Activated CD8-positive, alpha-beta memory T cell treated with anti-CD3 and anti-CD28 coated beads for 4 hours (primary cell): Measurements from ENCODE around the gene PRDM16.

Source experiments
- DNase-seq, 2 donors: peaks; one replicate each; pipeline ENCODE4 v3.0.0-alpha.2; 2020; ENCODE audit warnings: low read depth in 2 of 2

Gene PRDM16

DNA sequence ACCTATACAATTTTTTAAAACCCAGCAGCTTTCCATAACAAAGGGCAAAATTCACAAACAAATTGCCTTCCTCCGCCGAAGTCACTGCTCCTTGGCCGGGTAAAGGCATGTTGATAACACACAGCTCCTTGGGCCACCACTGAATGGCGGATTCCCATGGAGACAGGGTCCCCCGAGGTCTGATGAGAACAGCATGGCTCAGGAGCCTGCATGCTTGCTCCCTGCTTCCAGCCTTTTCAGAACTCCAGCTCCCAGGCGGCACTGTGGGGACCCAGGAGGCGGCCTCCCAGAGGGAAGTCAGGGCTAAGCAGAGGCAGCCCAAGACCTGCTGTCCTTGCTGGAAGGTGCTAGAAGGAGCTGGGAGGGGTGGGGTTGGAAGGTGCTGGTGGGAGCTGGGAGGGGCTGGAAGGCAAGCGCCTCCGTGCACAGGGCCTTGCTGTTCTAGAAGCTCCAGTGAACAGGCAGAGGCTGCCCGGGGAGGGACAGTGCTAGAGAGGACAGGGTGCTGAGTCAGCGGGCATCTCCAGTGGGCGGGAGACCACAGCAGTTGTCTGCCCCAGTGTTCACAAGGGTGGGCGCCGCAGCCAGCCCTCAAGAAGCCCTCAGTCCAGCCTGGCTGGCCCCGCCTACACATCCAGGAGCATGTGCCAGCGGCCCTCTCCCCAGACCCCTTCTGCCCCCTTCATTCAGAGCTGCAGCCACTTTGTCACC is 35.1 kb downstream of the PRDM16 start:
- DNase-seq: no peak

DNA sequence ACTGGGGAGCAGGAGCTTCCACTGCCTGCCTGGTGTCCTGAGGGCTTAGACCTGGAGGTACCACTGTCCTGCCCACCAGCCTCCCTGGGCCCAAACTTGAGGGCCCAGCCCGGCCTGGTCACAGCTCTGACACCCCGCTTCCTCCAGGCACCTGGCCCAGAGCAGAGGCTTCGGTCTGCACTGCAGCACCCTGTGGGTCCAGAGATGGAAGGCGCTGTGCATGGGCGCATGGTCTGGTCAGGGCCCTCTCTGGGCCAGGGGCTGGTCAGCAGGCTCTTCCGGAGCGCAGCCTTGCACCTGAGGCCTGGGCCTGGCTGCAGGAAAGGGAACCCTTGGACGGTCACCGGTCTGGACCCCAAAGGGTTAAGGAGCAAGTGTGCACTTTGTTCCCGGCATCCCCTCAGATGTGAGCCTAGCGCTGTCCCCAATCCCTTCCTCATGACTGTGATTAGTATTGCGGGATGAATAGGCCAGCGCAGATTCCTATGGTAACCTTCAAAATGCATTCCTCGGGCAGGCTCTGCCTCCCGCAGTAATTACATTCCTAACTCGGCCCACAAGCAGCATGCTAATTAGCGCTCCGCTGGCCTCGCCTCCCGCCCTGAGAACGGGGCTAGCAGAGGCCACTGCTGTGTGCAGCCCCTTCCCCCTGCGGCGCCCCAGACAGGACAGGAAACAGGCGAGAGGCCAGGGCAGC is 36.3 kb downstream of the PRDM16 start:
- DNase-seq: no peak

GRCh38 chr1:3106216-3106615 is 37.2 kb downstream of the PRDM16 start:
- DNase-seq: no peak

- DNase-seq: no peak
These were observed 38.2 kb downstream of the PRDM16 start for GRCh38 chr1:3107201-3107600.

DNA sequence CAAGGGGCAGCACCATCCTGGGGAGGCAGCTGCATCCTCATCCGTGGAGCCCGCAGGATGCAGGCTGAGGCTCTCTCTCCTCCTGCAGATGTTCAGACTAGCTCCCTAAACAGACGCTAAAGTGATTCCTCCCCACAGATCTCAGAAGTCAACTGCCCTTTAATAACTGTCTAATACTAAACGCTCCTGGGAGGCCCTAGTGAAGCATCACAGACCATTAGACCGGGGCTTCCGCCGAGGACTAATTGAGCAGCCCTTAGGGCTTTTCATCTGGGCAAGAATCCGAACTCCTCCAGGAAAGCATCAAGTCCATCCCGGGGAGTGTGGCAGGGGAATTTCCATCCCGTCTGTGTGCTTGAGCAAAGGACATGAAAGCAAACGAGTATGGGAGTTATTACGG is 40.4 kb downstream of the PRDM16 start:
- DNase-seq: no peak

DNA sequence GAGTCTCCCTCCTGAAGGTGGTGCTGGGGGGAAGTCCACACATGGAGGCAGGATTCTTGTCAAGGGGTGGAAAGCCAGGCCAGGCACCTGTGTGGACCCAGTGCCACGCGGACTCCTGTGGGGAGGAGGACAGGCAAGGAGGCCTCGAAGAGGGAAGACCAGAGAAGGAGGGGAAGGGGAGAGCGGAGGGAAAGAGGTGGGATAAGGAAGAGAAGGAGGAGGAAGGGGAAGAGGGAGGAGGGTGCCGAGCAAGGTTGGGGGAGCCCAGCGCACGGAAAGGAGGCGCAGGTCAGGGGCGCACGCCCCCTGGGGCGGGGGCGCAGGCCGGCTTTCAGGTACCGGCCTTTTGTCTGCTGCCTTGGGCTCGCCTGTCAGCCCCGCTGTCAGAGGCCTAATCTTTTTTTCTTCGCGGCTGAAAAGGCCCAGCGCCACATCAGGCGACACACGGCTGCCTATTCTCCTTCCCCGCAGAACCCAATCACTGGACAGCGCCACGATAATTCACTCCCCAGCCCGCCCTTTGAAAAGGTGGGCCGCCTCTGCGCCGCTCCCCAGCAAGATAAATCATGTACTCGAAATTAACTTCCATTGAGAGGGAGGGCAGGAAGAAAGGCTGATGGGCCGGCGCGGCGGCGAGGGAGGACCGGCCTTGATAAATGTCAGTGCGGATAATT is 42.5 kb downstream of the PRDM16 start:
- DNase-seq: no peak

DNA sequence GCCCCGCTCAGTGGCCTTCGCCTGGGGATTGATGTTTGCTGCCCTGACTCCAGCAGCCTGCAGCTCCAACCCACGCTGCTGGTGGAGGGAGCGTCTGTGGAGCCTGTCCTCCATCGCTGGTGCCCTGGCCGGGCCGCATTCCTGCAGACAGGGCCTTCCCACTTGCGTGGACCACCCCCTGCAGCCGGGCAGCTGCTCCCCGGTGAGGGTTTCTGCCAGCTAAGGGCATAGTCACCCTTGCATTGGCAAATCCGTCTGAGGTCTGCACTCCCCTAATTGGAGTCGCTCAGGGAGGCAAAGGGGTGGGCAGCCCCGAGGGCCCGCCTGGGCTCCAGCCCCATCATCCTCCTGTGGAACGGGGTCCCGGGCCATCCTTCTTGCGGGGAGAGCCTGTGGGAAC is 43.5 kb downstream of the PRDM16 start:
- no peak for DNase-seq

GRCh38 chr1:3113047-3113740 is 44.2 kb downstream of the PRDM16 start:
- DNase-seq: no peak

GRCh38 chr1:3113741-3114056 is 44.7 kb downstream of the PRDM16 start:
- no peak for DNase-seq

GRCh38 chr1:3114131-3114744 is 45.2 kb downstream of the PRDM16 start:
- no peak for DNase-seq

DNA sequence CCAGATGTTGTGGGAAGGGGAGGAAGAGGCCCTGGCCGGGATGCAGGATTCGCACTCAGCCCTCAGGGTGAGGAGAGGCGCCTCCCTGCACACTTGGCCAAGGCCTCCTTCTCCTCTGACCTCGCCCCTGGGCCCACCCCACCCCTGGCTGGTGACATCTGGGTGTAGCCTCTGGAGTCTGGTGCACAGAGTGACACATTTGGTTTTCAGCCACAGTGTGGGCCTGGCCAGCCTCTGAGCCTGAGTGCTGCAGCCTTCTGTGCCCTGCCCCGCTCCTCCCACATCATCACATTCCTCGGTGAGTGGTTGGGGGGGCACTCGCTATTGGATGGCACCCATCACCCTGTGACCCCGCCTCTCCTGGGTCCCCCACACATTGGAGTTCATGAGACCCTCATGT is 45.8 kb downstream of the PRDM16 start:
- DNase-seq: no peak

GRCh38 chr1:3115275-3116149 is 46.5 kb downstream of the PRDM16 start:
- DNase-seq: no peak

DNA sequence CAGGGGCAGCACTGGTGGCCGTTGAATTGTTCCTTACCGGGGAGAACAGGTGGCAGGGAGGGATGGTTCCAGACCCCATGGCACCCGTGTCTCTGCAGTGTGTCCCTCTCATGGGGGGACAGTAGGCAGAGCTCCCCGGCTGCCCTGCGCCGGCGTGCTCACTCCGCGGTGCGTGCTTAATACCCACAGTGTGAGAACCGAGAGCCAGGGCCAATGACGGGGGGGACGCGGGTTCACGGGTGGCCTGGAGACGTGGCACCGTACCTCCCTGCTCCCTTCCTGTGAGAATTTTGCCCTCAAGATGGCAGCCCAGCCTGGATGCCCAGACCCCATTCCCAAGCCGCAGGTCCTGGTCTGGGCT is 47.1 kb downstream of the PRDM16 start:
- no peak for DNase-seq

DNA sequence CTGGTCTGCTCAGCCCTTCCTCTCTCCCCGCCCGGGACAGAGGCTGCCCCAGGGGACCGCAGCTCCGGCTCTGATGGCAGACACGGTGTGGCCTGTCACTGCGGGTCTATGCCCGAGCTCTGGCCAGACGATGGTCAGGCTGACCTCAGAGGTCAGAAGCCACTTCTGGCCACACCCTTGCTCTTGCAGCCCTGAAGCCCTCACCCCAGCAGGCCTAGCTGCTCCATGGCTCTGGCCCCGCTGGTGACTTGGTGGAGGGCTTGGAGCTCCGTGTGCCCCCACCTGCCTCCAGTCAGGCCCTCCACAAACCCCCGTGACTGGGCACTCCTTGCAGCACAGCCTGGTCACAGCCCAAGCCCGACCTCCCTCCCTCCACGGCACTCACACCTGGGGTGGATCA is 47.6 kb downstream of the PRDM16 start:
- DNase-seq: no peak

DNA sequence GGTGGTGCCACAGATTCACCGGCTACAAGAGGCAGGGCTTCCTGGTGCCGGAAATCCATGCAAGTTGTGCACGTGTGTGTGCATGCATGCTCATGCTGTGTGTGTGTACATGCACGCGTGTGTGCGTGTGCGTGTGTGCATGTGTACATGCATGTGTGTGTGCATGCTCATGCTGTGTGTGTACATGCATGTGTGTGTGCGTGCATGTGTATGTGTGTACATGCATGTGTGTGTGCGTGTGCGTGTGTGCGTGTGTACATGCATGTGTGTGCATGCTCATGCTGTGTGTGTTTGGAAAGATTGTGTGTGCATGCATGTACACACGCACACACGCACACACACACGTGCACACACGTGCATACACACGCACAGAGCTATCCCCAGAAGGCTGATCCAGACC is 48.9 kb downstream of the PRDM16 start:
- DNase-seq: no peak

GRCh38 chr1:3119061-3119460 is 50.1 kb downstream of the PRDM16 start:
- DNase-seq: no peak

DNA sequence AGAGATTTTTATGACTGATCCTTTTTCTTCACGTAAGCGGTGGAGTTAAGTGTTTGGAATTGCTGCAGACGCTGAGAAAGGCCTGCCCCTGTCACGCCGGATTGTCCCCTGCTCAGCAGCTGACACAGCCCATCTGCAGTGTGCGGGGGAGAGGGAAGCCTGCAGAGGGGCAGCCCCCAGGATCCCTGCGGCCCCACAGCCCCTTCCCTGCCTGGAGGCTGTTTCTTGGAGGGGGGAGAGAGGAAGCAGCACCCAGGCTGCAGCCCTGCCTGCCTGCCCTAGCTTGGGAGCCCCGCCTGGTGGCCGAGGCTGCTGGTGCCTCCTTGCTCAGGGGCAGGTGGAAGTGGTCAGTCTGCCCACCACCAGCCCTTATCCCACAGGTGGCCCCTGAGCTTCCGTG is 50.7 kb downstream of the PRDM16 start:
- no peak for DNase-seq

DNA sequence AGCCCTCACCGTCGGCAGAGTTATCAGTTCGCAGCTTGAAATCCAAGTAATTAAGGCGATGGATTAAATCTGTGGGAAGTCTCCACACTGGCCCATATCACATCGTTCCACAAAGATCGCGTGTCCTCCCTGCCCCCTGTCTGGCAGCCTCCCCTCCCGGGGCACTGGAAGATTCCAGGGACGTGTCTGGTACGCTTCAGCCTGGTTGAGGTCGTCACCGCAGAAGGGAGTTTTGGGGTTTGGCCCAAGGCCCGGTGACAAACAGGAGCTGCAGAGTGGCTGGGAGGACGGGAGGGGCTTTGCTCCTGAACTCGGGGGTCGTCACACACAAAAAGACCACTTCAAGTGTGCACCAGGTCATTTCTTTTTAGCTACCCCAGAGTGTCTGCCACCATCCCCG is 51.1 kb downstream of the PRDM16 start:
- no peak for DNase-seq

GRCh38 chr1:3120994-3121393 is 52.0 kb downstream of the PRDM16 start:
- DNase-seq: no peak

DNA sequence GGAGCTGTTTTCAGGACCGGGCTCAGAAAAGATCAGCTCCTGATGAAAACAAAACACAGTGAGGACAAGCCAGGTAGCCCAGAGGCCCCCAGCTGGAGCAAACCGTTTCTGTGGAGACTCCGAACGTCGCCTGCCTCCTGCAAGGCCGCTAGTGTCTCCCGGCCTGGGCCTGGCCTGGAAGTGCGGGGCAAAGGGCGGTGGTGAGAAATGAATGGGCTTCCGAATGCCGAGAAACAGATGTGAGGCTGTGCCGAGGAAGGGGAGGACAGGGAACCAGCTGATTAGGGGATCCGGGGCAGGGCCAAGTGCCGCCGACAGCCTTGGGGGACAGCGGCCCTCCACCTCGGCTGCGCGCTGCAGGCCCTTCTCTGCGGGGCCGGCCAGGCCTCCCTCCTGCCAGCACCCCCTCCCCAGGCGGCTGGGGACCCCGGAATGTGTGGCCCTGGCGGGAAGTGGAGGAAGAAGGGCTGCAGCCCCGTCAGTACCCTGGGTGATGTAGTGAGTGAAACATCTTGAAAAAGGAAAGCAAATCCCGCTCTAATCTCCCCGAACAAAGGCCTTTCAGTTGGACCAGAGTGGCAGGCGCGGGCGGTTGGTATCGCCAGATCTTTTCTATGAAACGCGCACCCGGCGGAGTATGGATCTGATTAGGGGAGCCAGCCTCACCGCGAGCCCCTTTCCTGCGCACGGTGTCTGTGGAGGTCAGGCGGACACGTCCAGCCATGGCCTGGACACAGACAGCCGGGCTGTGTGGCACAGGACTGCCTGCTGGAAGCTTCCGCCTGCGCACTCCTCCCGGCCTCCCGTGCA is 52.6 kb downstream of the PRDM16 start:
- no peak for DNase-seq
